Activated CD8-positive, alpha-beta memory T cell treated with anti-CD3 and anti-CD28 coated beads, Interleukin-2, amount 50 U/mL, for 4 hours (primary cell): Measurements from ENCODE around the gene ANKDD1A.

ENCODE experiments used
- DNase-seq: peaks from one replicate; pipeline ENCODE4 v3.0.0-alpha.2; 2020

The ANKDD1A gene

GRCh38 chr15:64926661-64927060 is 15.0 kb downstream of the ANKDD1A start:
- no peak for DNase-seq

GRCh38 chr15:64928626-64929220 is 17.0 kb downstream of the ANKDD1A start:
- DNase-seq, result no peak

- DNase-seq, result no peak
Measured at GRCh38 chr15:64930019-64930652, 18.4 kb downstream of the ANKDD1A start.

GRCh38 chr15:64930778-64931371 is 19.2 kb downstream of the ANKDD1A start:
- no peak for DNase-seq

- DNase-seq, result no peak
Measured at GRCh38 chr15:64931381-64931780, 19.7 kb downstream of the ANKDD1A start.

GRCh38 chr15:64934023-64934422 is 22.3 kb downstream of the ANKDD1A start:
- DNase-seq, result no peak

GRCh38 chr15:64938192-64938591 is 26.5 kb downstream of the ANKDD1A start:
- DNase-seq, result no peak

GRCh38 chr15:64942356-64942755 is 30.7 kb downstream of the ANKDD1A start:
- DNase-seq, result no peak

- no peak for DNase-seq
Measured at GRCh38 chr15:64943512-64944225, 32.0 kb downstream of the ANKDD1A start.

- no peak for DNase-seq
Measured at GRCh38 chr15:64944961-64945360, 33.3 kb downstream of the ANKDD1A start.

- no peak for DNase-seq
Measured at GRCh38 chr15:64947211-64947610, 35.5 kb downstream of the ANKDD1A start.

GRCh38 chr15:64948916-64949315 is 37.2 kb downstream of the ANKDD1A start:
- no peak for DNase-seq

- no peak for DNase-seq
Measured at GRCh38 chr15:64949383-64950186, 37.9 kb downstream of the ANKDD1A start.

GRCh38 chr15:64950888-64951287 is 39.2 kb downstream of the ANKDD1A start:
- DNase-seq, result no peak

GRCh38 chr15:64951777-64952418 is 40.2 kb downstream of the ANKDD1A start:
- no peak for DNase-seq

GRCh38 chr15:64954395-64954794 is 42.7 kb downstream of the ANKDD1A start:
- no peak for DNase-seq

GRCh38 chr15:64959128-64959527 is 47.4 kb downstream of the ANKDD1A start:
- DNase-seq, result no peak

- DNase-seq, result no peak
Measured at GRCh38 chr15:64960153-64960552, 48.5 kb downstream of the ANKDD1A start.

GRCh38 chr15:64961013-64961412 is 49.3 kb downstream of the ANKDD1A start:
- DNase-seq, result no peak

GRCh38 chr15:64969401-64969800 is 57.7 kb downstream of the ANKDD1A start:
- no peak for DNase-seq

GRCh38 chr15:64970698-64971097 is 59.0 kb downstream of the ANKDD1A start:
- DNase-seq, result no peak

- DNase-seq, result no peak
Measured at GRCh38 chr15:64975390-64975789, 63.7 kb downstream of the ANKDD1A start.
